ENCODE data around the gene SERPINE1. TPM values are rescaled to one million over a fixed set of nuclear protein-coding genes. Genes with fewer than 3 reads are reported as not detected.

The SERPINE1 gene
- total and polyA plus RNA-seq, 2 of the 13 experiments (the other 11 are each of a cell fraction or from before 2014, with no cell fraction given): 21.2 to 1,576 TPM

GRCh38 chr7:101172854-101173751, 46.2 kb downstream of the SERPINE1 start:
- peaks cover 48% of the 10 kb centered on the region for H3K4me1 ChIP-seq (ENCODE audit: insufficient read depth, low read length)
- TF ChIP-seq ZNF20 (CRISPR knock-in tag; IDR thresholded peaks at IDR 0.05): no peak
- TF ChIP-seq E2F1 (CRISPR knock-in tag; IDR thresholded peaks at IDR 0.05): no peak
- TF ChIP-seq ZNF382 (CRISPR knock-in tag; IDR thresholded peaks at IDR 0.05; ENCODE audit: borderline replicate concordance): no peak
- TF ChIP-seq ZNF687 (CRISPR knock-in tag; IDR thresholded peaks at IDR 0.05): peak; percentile 18; the same call in 1 of the 2 replicates
- 0 out of 2 replicates have a peak, but pooled peaks have one; percentile 4 for TF ChIP-seq MTF2 (CRISPR knock-in tag; IDR thresholded peaks at IDR 0.05; ENCODE audit: borderline replicate concordance)
- TF ChIP-seq ZNF263 (CRISPR knock-in tag; IDR thresholded peaks at IDR 0.05): peak; percentile 65; the same call in 1 of the 2 replicates
- peak; percentile 34 for TF ChIP-seq HNRNPLL (IDR thresholded peaks at IDR 0.05; ENCODE audit: low read depth, low read length, poor library complexity, severe bottlenecking)
- TF ChIP-seq ZNF773 (CRISPR knock-in tag; IDR thresholded peaks at IDR 0.05; ENCODE audit: borderline replicate concordance): no peak
- TF ChIP-seq MAX (IDR thresholded peaks at IDR 0.05): peak; percentile 28; the same call in 1 of the 2 replicates
- TF ChIP-seq ZNF10 (CRISPR knock-in tag; IDR thresholded peaks at IDR 0.05; ENCODE audit: borderline replicate concordance, low read depth): no peak
- TF ChIP-seq HNRNPL (IDR thresholded peaks at IDR 0.05; ENCODE audit: low read depth, low read length): 0 out of 2 replicates have a peak, but pooled peaks have one; percentile 52
- TF ChIP-seq IKZF5 (CRISPR knock-in tag; IDR thresholded peaks at IDR 0.05): 0 out of 2 replicates have a peak, but pooled peaks have one; percentile 16
- TF ChIP-seq SALL1 (CRISPR knock-in tag; IDR thresholded peaks at IDR 0.05): 0 out of 2 replicates have a peak, but pooled peaks have one; percentile 19
- no peaks in the 10 kb centered on the region for H3K9me3 ChIP-seq (ENCODE audit: low read length)
- no peak overlapping the region for H3K9ac ChIP-seq (ENCODE audit: insufficient read depth, low read depth, low read length)
- no peaks in the 10 kb centered on the region for H3K79me2 ChIP-seq (ENCODE audit: insufficient read depth, low read length)
- DNase-seq (ENCODE audit: low spot score) (no peak), ATAC-seq (peak; percentile 12; the same call in 2 of the 3 replicates), FAIRE-seq (no peak)
- CTCF ChIA-PET (ENCODE audit: low intra/inter-chr PET ratio, low total read pairs): no interaction called here
- H3K36me3 ChIP-seq (replicated peaks in 1 of 2; ENCODE audit: control insufficient read depth in 1 of 2, insufficient read depth in 2 of 2, low read length in 2 of 2): no peaks in the 10 kb centered on the region
- in situ Hi-C loops (cut with HindIII; ENCODE audit: extremely low pct_ligation_motif_present, low pct_unique_long_range_greater_than_20kb) (no loop called here), intact Hi-C loops (cut with micrococcal nuclease; ENCODE audit: unreplicated experiment) (no loop called here)
- H3K27ac ChIP-seq (ENCODE audit: extremely low read length, insufficient read depth, low read length): no peak overlapping the region
- no TSS peak for BruUV-seq (replicated peaks)
- no peak overlapping the region for H2AFZ ChIP-seq (ENCODE audit: low read length)
- POLR2A ChIA-PET: interaction anchor here (0.8 to 1.0 kb wide), 3 partner anchors 7 to 44 kb away, joined by 3 read pairs; partner anchors contain the start of genes PLOD3 and VGF
- H3K4me2 ChIP-seq (ENCODE audit: low read depth, low read length): peak overlapping the region; percentile 62
- peaks cover 15 to 78% of the 10 kb centered on the region in 2 experiments for H3K27me3 ChIP-seq (ENCODE audit: control insufficient read depth in 1 of 2, insufficient read depth in 2 of 2, low read length in 2 of 2)
- peak overlapping the region in 2 of 3 experiments; percentile 15 to 64; a peak in 2 of 6 replicates for H3K4me3 ChIP-seq (replicated peaks in 1 of 3; ENCODE audit: insufficient read depth in 1 of 3, low read depth in 2 of 3, low read length in 3 of 3)
- H4K20me1 ChIP-seq (ENCODE audit: insufficient read depth, low read length): no peaks in the 10 kb centered on the region
- WGBS (ENCODE audit: low lambda C conversion rate): 6% methylated on average over 19 of the region's 53 CpGs

Data from HepG2 (cell line).